HG03103 (cell line): ENCODE results near the gene TLE1.
A peak's percentile ranks its signal among the peaks of the same experiment; 100 is the strongest.
"Not testable (repeated sequence)": the region's sequence is repeated elsewhere in the genome, so short reads cannot be mapped to it uniquely, and the experiment has no call there.

Experiments
- ATAC-seq: cut with Tn5 transposase; IDR thresholded peaks from one replicate; pipeline ENCODE4 v1.9.1; 2021; ENCODE audit warnings: low read depth; ENCODE audit not compliant: unreplicated experiment

The TLE1 gene

DNA sequence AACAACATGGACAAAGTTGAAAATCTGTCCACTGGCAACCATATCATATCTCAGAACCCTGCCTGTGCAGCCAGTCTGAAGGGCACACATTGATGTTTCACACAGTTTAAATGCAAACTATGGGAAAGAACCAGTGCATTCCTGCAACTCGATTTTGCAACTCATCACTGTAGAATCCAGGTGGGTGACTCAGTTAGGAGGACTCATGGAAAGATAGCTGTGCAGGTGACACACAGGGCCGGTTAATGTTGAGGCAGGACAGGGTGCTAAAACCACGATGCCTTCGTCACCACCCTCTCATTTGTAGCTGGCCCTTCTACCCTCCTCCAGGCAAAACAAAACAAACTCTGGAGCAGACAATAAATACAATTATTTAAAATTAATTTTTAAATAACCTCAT is 62.8 kb downstream of the TLE1 start:
- no peak for ATAC-seq

DNA sequence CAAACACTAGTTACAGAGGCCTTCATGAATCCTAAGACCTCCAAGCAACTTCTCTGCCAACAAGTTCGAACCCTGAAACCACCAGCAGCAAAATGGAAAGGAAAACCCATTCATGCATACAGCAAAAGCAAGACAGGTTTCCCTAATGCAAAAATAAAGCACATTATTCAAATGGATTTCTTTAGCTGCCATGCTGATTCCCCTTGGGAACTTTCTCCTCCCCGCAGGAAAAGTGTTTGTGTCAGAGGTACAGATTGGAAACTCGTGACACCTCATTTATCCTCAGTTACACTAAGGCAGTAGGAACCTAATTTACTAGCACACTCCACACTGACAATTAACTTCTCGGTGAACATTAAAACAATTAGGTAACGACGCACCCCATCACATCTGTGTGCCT is 63.4 kb downstream of the TLE1 start:
- no peak for ATAC-seq

DNA sequence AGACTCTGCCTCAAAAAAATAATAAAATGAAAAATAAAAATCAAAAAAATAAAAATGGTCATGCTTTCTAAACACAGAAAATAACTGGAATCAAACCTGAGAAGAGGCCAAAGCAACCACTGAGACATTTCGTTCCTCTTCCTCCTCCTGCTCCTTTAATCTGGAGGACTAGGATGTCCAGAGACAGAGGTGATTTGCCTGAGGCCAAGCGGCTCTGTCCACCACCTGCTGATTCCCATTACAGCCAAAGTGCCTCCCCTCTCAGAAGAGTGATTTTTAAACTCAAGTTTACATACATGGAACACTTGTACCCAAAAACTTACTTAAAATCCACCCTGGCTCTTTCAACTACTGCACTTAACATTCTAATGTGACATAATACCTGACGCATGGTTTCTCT is 65.6 kb downstream of the TLE1 start:
- ATAC-seq: no peak

DNA sequence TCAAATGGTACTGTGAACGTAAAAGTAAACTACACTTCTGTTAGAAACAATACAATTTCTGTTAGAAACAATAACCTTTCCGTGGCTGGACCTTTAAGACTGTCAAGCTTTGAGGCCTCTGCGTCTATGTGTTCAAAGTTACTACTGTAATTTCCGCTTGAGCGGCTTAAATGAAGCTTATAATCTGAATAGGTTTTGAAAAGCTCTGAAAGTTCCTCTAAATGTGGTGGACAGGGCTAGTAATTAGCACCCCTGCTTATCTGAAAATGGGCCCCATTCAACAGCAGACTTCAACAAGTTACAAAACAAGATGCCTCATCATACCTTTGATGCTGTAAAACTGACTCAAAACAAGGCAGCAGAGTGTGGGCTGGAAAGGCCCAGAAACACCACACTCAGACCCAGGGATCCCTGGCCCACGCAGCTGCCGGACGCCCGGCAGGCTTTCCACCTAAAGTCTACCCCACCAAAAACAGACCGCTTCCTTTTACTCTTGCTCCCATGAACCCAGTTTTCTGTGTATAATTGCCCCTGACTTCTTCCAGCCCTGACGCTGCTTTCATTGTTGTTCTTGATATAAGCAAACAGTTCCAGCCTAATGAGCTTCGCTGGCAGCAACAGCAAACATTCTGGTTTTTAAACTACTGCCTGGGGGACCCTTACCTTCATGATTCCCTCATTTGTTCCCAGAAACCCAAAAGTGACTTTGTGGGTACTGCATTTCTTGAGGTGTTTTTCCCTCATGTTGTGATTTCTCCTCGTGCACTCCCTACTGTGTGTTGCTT is 66.7 kb downstream of the TLE1 start:
- no peak for ATAC-seq

DNA sequence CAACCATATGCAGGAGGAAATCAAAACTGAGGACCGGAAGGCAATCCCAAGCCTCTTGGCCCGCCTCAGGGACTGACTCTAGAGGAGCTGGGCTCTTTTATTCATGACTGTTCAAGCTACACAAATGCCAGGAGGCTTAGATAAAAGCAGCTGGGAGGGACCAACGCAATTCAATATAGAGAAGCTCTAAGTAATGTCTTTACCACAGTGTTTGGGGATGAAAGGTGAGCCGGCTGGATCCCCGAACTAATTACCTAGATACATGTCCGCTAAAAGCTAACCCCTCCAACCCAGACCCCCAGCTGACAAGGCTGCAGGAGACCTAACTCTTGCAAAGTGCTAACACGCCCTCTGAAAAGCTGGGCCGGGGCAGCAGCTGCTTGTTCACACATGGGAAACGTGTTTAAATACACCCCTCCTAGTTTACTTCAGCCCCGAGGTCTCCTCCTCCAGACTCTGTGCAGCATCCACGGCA is 67.5 kb downstream of the TLE1 start:
- ATAC-seq: no peak

DNA sequence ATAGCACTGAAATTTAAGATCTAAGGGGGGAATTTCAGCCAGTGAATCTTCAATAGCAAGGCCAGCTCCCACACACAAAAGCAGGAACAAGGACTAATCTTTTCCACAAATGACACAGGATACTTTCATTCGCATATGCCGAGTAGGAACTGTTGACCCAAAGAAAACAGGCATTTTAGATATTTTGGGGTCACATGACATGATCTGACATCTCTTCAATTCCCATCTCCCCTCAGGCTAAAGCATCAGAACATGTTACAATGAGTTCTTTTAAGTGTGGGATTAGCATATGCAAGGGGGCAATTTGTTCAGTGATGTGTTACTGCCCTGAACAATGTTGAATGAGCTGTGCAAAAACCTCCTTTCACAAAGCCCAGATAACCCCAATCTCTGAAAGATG is 68.2 kb downstream of the TLE1 start:
- no peak for ATAC-seq

DNA sequence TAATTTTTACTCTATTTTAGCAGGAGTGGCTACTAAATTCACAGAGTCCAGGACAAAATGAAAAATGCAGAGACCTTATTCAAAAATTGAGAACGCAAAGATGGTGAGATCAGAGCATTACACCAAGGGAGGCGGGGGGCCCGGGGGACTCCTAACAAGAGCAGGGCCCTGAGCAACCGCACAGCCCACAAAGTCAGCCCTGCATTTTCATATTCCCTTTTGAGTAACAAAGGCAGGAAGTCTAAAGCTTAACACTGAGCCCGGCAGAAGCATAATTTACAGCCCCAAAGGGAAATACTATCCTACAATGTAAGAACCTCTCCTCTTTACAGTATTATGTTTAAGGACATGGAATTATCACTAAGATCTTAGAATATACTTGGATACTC is 69.4 kb downstream of the TLE1 start:
- peak; percentile 82 for ATAC-seq

DNA sequence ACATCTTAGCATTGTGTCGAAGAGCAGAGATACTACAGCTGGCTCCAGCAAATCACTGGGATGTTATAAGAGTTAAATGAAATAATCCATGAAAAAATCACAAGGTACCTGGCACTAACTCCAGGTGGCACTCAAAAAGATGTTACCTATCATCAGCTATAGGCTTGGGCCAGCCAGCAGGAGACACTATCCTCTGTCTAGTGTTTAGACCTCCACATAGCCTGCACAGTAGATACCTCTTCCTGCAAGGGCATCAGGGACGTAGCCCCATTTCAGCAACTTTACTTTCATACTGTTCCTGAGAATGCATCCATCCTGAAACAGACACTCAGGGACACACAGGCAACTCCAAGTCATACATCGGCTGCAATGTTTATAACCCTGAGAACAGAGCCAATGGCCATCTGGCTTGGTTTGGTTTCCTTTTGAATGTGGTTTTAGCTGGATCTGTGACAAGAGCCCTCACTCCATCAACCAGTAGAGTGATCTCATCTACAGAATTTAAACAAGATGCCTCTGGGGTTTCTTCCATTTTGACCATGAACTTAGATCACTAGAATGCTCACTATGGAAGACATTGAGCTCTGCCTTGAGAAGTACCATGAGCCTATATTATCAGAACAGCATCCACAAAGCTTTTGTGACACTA is 69.9 kb downstream of the TLE1 start:
- peak; percentile 72 for ATAC-seq

DNA sequence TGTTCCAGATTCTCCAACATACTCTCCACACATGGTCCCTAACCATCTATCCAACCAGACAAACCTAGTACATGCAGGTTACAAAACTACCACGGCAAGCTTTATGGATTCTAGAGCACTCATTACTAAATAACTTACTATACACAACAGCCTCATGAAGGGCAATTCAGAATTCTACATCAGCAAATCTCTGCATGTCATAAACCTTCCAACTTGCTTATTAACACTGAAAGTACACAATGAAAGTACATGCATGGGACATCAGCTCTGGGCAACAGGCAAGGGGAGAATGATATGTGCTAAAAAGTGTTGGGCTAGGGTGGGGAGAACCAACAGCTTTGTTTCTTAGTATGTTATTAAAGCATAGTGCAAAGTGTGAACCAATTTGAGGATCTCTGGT is 70.4 kb downstream of the TLE1 start:
- no peak for ATAC-seq

DNA sequence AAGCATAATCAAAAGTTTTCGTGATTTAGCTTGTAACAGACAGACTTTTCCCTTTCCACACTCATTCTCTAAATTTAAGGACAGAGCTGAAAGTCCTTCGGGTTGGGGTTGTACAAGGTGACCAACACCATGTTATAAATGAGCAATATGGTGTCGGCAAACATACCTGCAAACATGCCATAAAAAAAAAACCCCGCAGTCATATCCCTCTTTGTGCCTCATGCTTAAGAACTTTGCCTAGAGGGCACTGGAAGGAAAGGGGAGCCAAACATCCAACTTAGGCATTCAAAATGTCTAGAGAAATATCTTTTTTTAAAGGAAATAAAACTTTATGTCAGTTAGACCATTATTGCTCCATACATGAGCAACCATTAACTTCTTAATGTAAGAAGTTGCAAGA is 73.2 kb downstream of the TLE1 start:
- ATAC-seq: no peak

DNA sequence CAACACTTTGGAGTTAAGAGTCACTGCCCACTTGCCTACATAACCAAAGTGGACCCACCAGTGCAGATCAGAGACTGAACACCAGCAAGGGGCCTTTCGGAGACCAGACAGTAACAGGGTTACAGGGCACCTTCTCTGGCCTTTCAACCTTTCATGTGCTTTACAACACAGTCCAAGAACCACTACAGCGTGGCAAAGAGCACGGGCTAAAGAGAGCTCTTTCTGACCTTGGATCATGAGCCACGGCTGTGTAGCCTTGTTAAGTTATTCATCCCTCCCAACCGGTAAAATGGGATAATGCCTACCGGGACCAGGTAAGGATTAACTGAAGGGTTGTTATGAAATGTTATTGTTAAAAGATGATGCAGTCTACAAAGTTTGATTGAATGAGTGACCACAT is 75.0 kb downstream of the TLE1 start:
- no peak for ATAC-seq

DNA sequence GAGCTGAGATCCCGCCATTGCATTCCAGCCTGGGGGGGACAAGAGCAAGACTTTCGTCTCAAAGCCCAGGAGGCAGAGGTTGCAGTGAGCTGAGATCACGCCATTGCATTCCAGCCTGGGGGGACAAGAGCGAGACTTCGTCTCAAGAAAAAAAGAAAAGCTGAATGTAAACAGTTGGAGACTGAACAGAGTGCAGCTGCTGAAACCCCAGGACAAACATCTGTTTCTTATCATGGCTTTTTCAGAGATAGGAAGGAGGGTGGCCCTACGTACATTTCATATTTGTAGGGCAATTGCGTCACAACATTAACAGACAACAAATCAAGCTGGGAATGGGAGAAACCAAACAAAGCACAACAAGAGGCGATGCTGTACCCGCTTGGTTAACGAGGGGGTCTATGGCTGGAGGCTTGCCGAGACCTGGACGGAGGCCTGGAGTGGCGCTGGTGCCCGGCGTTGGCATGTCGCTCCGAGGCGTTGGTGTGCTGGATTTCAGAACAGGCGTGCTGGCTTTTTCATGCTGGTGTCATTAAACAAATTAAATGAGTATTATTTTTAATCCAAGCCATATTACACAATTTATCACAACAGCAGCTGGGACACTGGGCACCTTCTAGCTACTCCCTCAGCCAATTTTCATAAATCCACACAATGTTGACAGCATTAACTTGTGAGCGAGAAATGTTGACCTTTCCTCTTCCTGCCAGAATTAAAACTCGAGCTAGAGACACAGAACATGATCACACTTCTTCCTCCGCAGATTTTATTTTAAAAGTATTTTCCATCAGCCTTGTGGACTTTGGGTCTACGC is 76.1 kb downstream of the TLE1 start:
- ATAC-seq: no peak

DNA sequence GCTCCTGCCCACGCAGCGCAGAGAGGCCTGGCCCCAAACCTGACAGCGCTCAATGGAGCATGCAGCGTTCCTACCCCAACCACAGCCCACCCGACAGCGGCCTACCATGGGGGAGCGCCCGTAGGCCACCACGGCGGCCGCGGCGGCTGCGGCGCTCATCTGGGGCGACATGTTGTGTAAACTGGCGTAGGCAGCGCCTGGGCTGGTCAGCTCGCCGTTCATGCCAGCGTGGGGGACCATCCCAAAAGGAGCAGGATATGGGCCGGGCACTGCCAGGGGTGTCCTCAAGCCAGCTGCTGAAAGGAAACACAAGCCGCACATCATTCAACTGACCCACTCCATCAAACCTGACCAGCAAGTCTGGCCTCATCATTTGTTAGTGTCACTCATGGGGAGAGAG is 77.7 kb downstream of the TLE1 start:
- no peak for ATAC-seq

DNA sequence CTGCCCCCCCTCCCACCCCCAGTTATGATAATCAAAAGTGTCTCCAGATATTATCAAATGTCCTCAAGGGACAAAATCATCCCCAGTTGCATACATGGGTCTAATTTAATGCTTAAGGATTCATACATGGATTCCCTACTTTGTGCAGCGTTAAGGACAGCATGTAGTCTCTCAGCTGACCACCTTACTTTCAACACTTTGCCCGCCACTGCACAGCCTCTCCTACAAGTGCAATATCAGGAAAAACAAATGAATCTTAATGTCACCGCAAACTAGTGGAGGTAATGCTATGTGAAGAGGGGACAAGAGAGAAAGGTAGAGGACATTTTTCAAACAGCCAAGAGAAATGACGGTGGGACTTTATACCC is 78.6 kb downstream of the TLE1 start:
- ATAC-seq: no peak

DNA sequence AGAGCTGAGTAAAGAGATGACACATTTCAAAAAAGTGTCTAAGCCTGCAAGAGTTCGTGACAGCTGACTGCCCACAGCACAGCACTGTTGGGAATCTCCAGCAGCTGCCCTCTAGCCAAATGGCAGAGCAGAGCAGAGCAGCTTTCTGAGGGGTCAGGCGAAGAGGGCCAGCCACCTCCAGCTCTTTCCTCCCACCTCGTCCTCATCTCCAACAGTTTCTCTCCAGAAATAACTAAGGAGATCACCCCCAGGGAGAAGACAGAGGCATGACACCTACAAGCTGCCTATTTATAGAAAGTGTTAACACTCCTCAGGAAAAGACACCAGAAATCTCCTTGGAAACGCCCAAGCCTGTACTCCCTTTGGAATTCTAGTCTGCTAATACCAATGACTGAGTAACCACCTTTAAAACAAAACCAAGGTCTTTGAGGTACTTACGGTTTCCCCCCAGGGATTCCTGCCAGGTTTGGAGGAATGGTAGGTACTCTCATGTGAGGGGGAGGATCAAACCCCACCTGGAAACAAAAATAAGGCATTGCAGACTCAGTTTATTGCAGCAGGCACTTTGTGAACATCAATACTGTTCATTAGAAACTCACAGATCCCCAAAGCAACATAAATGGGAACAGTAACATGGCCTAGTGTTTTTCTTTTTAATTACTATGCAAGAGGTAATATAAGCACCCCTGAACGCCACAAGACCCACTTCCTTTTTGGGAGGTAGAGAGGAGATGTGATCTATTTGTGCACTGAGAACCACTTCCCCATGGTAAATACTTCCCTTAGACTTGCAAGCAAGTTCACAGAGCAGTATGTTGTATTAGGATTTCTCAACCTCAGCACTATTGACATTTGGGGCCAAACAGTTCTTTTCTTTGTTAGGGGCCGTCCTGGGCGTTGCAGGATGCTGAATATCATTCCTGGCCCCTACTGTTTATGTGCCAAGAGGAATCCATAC is 79.3 kb downstream of the TLE1 start:
- ATAC-seq: peak; percentile 95

DNA sequence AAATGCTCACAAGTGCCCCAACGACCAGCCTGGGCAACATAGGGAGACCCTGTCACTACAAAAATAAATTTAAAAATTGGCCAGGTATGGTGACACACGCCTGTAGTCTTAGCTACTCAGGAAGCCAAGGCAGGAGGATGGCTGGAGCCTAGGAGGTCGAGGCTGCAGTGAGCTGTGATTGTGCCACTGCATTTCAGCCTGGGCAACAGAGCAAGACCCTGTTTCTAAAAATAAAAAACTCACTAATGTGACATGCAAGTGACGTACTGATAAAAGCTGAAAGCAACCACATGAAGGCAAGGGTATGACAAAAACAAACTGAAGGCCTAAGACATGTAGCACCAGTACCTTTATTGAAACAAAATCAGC is 81.1 kb downstream of the TLE1 start:
- ATAC-seq: no peak

DNA sequence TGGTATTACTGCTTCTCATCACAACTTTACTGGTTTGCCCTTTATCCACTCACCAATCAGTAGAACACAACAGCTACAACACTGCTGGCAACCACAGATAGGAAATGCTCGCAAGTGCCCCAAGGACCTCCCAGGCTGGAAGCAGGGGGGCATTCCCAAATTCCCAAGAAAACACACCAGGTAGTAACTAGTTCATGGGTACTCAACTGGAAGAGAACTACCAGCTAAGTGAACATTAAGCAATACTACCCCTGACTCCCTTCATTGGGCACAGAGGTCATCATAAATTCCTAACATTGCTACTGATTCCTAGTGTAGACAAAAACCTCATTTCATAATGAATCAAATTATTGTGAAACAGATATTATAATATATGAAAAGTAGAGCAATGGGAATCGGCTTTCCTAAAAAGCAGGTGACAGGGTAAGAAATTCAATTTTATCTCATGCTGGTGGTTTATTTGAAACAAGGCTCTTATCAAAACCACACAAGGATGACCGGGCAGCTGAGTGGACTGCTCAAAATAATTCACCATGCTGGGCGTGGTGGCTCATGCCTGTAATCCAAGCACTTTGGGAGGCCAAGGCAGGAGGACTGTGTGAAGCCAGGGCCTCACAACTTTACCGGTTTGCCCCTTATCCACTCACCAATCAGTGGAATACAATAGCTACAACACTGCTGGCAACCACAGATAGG is 81.6 kb downstream of the TLE1 start:
- ATAC-seq: no peak

DNA sequence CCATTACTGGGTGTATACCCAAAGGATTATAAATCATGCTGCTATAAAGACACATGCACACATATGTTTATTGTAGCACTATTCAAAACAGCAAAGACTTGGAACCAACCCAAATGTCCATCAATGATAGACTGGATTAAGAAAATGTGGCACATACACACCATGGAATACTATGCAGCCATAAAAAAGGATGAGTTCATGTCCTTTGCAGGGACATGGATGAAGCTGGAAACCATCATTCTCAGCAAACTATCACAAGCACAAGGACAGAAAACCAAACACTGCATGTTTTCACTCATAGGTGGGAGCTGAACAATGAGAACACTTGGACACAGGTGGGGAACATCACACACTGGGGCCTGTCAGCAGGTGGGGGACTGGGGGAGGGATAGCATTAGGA is 83.1 kb downstream of the TLE1 start:
- ATAC-seq: not testable (repeated sequence)

DNA sequence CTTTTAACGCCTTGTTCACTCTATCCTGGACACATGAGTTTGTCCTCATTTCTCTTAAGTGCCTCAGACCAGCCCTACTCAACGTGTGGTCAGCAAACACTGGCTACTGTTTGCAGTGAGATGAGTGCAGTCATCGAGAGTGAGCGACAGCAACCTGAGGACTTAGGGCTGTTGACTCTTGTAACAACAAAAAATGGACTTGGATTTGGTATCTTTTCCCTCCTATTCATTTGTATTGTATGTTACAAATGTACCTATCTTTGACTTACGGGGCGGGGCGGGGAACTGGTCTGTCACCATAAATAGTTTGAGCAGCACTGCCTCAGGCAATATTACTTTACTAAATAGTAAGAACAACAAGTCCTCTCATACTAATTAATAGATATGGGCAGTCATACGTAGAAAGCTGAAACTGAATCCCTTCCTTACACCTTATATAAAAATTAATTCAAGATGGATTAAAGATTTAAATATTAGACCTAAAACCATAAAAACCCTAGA is 84.1 kb downstream of the TLE1 start:
- no peak for ATAC-seq
